ENCODE measurements around the gene DCANP1.

DCANP1 gene

GRCh38 chr5:135444881-135445280 lies 2.3 kb downstream of the DCANP1 start:
- peak; percentile 20 for DNase-seq (ENCODE audit: low read depth)
- TF ChIP-seq, protein P1, sequence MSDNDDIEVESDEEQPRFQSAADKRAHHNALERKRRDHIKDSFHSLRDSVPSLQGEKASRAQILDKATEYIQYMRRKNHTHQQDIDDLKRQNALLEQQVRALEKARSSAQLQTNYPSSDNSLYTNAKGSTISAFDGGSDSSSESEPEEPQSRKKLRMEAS (IDR thresholded peaks at IDR 0.05; ENCODE audit: low read depth, low read length): no peak
- TF ChIP-seq, protein P2, sequence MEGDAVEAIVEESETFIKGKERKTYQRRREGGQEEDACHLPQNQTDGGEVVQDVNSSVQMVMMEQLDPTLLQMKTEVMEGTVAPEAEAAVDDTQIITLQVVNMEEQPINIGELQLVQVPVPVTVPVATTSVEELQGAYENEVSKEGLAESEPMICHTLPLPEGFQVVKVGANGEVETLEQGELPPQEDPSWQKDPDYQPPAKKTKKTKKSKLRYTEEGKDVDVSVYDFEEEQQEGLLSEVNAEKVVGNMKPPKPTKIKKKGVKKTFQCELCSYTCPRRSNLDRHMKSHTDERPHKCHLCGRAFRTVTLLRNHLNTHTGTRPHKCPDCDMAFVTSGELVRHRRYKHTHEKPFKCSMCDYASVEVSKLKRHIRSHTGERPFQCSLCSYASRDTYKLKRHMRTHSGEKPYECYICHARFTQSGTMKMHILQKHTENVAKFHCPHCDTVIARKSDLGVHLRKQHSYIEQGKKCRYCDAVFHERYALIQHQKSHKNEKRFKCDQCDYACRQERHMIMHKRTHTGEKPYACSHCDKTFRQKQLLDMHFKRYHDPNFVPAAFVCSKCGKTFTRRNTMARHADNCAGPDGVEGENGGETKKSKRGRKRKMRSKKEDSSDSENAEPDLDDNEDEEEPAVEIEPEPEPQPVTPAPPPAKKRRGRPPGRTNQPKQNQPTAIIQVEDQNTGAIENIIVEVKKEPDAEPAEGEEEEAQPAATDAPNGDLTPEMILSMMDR (IDR thresholded peaks at IDR 0.05; ENCODE audit: low read depth, low read length): no peak
- H3K4me3 ChIP-seq (ENCODE audit: low read depth, low read length): no peak overlapping the region

GRCh38 chr5:135444360-135444759 lies 2.8 kb downstream of the DCANP1 start:
- TF ChIP-seq, protein P2 (IDR thresholded peaks at IDR 0.05; ENCODE audit: low read depth, low read length): no peak
- TF ChIP-seq MYC (IDR thresholded peaks at IDR 0.05; ENCODE audit: low read depth, low read length) (no peak), POLR2A (IDR thresholded peaks at IDR 0.05; ENCODE audit: extremely low read depth, insufficient read length) (no peak)
- TF ChIP-seq, protein P1 (IDR thresholded peaks at IDR 0.05; ENCODE audit: low read depth, low read length): no peak
- H3K4me3 ChIP-seq (ENCODE audit: low read depth, low read length): no peak overlapping the region
- peak; percentile 54 for DNase-seq (ENCODE audit: low read depth)

DNA sequence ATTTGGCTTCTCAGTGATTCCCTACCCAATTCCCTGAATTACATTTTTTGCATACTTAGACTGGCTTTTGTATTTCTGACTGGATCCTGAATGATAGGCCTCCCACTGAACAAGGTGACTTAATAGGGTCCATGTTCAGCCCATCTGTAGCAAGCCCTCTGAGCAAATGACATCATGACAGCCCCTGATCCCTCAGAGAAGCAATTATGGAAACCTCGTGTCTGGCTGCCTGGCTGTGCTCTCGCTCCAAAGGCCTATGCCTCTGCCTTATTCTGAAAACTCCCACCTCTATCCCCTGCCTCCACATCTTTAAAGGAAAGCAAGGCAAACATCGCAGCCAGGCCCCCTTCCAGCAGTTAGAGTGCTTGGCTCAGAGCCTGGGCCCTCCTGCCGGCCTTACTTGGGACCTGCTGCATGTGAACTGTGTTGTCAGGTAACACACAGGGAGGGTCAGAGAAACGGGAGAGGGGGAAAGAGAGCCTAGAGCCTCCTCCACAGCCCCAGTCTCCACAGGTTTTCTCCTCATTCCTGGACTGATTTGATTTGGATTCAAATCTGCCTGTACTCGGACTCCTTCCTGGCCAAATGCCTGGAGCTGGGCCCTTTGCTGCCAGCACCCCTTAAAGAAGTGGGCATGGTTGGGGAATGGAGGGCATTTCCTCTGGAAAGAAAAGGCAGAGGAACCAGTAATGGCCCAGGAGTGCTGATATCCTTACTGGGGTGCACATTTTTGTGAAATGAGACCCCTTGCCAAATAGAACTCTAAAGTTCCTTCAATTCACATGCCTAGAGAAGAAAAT lies 3.8 kb downstream of the DCANP1 start:
- TF ChIP-seq, protein P1 (IDR thresholded peaks at IDR 0.05; ENCODE audit: low read depth, low read length): no peak
- TF ChIP-seq MYC (IDR thresholded peaks at IDR 0.05; ENCODE audit: low read depth, low read length) (no peak), POLR2A (IDR thresholded peaks at IDR 0.05; ENCODE audit: extremely low read depth, insufficient read length) (no peak)
- TF ChIP-seq, protein P2 (IDR thresholded peaks at IDR 0.05; ENCODE audit: low read depth, low read length): no peak
- no peak overlapping the region for H3K4me3 ChIP-seq (ENCODE audit: low read depth, low read length)
- DNase-seq (ENCODE audit: low read depth): no peak

GRCh38 chr5:135442431-135443160 lies 4.6 kb downstream of the DCANP1 start:
- no peak for DNase-seq (ENCODE audit: low read depth)
- no peak overlapping the region for H3K4me3 ChIP-seq (ENCODE audit: low read depth, low read length)
- no peak for TF ChIP-seq MYC (IDR thresholded peaks at IDR 0.05; ENCODE audit: low read depth, low read length)
- TF ChIP-seq POLR2A (IDR thresholded peaks at IDR 0.05; ENCODE audit: extremely low read depth, insufficient read length): no peak
- TF ChIP-seq, protein P2 (IDR thresholded peaks at IDR 0.05; ENCODE audit: low read depth, low read length): no peak
- TF ChIP-seq, protein P1 (IDR thresholded peaks at IDR 0.05; ENCODE audit: low read depth, low read length): no peak

GRCh38 chr5:135441919-135442318 lies 5.2 kb downstream of the DCANP1 start:
- TF ChIP-seq MYC (IDR thresholded peaks at IDR 0.05; ENCODE audit: low read depth, low read length) (no peak), POLR2A (IDR thresholded peaks at IDR 0.05; ENCODE audit: extremely low read depth, insufficient read length) (no peak)
- TF ChIP-seq, protein P2 (IDR thresholded peaks at IDR 0.05; ENCODE audit: low read depth, low read length): no peak
- TF ChIP-seq, protein P1 (IDR thresholded peaks at IDR 0.05; ENCODE audit: low read depth, low read length): no peak
- DNase-seq (ENCODE audit: low read depth): no peak
- H3K4me3 ChIP-seq (ENCODE audit: low read depth, low read length): no peak overlapping the region

All from NB4 (cell line).